Islet precursor cell (in vitro differentiated cells): ENCODE results near the gene VWA1.
"Not testable (repeated sequence)": the region's sequence is repeated elsewhere in the genome, so short reads cannot be mapped to it uniquely, and the experiment has no call there.

Experiments used
- DNase-seq: peaks from one replicate; pipeline ENCODE4 v3.0.0-alpha.2; 2018

The VWA1 gene

DNA sequence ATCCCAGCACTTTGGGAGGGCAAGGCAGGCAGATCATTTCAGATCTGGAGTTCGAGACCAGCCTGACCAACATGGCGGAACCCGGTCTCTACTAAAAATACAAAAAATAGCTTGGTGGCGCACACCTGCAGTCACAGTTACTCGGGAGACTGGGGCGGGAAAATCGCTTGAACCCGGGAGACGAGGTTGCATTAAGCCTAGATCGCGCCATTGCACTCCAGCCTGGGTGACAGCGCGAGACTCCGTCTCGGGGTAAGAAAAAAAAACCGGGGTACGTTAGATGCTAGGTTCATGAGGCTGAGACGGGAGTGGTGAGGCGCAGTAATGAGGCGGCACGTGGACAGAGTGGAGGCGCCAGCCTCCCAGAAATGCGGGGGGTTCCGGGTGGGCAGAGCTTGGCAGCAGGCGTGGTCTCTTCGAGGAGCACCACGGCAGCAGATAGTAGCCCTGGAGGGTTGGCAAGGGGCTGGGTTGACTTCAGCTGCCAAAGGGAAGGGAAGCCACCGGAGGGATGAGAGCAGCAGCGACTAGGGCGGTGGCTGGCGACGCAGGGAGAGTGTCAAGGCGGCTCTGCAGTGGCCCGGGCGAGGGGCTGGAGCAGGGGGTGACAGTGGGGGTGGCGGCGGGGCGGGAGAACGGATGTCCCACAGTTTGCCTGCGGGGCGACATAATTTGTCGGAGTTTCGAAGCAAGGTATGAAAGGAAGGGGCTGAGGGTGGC, 29.2 kb upstream of the VWA1 start:
- DNase-seq: no peak

- peak; percentile 96 for DNase-seq
Measured at GRCh38 chr1:1406821-1407635, 28.5 kb upstream of the VWA1 start, which contains the start of gene MRPL20. TSS of gene MRPL20 (minus strand) at chr1:1407293. CDS start at chr1:1407217, 76 bp downstream.

DNA sequence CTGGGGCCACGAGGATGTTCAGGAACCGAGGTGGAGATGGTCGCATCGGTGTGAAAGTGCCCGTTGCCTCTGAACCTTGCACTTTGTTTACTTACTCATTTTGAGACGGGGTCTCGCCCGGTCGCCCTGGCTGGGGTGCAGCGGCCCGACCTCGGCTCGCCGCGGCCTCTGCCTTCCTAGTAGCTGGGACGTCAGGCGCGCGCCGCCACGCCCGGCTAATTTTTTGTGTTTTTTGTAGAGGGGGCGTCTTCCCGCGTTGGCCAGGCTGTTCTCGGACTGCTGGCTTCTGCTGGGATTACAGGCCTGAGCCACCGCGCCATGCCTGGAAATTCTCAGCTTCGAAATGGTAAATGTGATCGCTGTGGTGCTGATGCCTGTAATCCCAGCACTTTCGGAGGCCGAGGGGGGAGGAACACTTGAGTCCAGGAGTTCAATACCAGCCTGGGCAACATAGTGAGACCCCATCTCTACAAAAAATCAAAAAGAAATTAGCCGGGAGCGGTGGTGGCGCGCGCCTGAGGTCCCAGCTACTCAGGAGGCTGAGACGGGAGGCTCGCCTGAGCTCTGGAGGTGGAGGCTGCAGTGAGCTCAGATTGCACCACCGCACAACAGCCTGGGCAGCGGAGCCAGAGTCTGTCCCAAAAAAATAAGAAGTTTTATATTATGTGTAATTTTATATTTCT, 27.7 kb upstream of the VWA1 start:
- DNase-seq: no peak

DNA sequence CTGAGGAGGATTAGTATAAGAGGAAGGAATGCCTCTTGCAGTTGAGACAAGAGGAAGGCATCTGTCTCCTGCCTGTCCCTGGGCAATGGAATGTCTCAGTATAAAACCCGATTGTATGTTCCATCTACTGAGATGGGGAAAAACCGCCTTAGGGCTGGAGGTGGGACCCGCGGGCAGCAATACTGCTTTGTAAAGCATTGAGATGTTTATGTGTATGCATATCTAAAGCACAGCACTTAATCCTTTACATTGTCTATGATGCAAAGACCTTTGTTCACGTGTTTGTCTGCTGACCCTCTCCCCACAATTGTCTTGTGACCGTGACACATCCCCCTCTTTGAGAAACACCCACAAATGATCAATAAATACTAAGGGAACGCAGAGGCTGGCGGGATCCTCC, 25.3 kb upstream of the VWA1 start:
- DNase-seq: not testable (repeated sequence)

DNA sequence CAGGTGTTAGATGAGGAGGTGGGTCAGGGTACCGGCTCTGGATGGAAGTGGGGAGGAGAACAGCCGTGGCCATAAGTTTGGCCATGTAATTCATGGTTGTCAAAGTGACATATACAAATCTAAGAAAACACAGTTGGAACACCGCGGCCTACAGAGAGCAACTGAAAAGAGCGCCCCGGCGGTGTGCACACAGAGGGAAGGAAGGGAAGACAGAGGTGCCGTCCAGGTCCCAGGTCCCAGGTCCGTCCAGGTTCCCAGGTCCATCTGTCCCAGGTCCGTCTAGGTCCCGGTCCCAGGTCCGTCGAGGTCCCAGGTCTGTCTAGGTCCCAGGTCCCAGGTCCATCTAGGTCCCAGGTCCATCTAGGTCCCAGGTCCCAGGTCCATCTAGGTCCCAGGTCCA, 23.9 kb upstream of the VWA1 start:
- no peak for DNase-seq

DNA sequence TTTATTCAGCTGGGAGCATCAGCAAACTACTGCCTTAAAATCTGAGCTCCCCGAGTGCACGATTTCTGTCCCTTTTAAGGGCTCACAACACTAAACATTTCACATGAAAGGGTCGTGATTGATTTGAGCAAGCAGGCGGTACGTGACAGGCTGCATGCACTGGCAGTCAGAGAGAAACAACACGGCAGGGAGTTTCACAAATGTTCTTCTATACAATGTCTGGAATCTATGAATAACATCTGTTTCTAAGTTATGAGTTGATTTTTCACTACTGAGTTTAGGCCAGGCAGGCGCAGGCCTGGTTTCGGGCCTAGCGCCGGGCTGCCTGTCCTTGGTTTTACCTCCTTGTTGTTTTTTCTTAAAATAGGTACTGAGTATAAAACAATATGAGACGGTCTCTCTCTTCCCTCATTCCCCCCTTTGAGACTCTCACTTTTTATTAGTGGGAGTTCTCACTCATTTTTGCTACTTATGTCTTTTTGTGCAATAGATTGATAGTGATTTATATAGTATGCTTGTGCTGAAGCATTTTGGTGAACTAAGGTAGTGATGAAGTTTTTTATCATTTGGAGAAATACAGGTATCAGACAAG, 23.1 kb upstream of the VWA1 start:
- not testable (repeated sequence) for DNase-seq

- no peak for DNase-seq
Measured at GRCh38 chr1:1415751-1416150, 19.7 kb upstream of the VWA1 start.

- peak; percentile 54 for DNase-seq
Measured at GRCh38 chr1:1417396-1417795, 18.1 kb upstream of the VWA1 start.

GRCh38 chr1:1417825-1418463, 17.5 kb upstream of the VWA1 start:
- DNase-seq: peak; percentile 50

- peak; percentile 65 for DNase-seq
Measured at GRCh38 chr1:1418464-1419362, 16.8 kb upstream of the VWA1 start.

DNA sequence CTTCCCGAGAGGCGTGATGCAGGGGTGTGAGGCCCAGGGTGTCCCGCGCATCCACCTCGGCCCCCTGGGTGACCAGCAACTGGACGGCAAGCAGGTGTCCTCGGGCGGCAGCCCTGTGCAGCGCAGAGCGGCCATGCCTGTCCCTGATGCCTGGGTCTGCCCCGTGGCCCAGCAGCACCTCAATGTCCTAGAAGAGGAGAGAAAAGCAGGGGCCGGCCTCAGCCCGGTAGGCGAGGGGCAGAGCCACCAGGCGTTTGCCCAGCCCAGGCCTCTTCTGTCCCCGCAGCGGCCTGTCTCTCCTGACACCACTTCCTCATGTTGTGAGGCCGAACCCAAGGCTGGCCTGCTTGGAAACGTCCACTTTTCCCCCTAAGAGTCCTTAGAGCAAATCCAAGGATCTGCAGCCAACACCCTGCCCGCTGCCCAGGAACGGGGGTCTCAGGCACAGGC, 16.1 kb upstream of the VWA1 start:
- peak; percentile 56 for DNase-seq

- peak; percentile 63 for DNase-seq
Measured at GRCh38 chr1:1419813-1420653, 15.5 kb upstream of the VWA1 start.

- DNase-seq: peak; percentile 53
Measured at GRCh38 chr1:1420654-1421141, 14.8 kb upstream of the VWA1 start.

GRCh38 chr1:1421147-1421906, 14.2 kb upstream of the VWA1 start, which contains the start of gene ANKRD65:
TSS of gene ANKRD65 (minus strand) at chr1:1421276. CDS start at chr1:1421005, 271 bp downstream.
- DNase-seq: peak; percentile 57

GRCh38 chr1:1421907-1422464, 13.5 kb upstream of the VWA1 start:
- DNase-seq: peak; percentile 55

DNA sequence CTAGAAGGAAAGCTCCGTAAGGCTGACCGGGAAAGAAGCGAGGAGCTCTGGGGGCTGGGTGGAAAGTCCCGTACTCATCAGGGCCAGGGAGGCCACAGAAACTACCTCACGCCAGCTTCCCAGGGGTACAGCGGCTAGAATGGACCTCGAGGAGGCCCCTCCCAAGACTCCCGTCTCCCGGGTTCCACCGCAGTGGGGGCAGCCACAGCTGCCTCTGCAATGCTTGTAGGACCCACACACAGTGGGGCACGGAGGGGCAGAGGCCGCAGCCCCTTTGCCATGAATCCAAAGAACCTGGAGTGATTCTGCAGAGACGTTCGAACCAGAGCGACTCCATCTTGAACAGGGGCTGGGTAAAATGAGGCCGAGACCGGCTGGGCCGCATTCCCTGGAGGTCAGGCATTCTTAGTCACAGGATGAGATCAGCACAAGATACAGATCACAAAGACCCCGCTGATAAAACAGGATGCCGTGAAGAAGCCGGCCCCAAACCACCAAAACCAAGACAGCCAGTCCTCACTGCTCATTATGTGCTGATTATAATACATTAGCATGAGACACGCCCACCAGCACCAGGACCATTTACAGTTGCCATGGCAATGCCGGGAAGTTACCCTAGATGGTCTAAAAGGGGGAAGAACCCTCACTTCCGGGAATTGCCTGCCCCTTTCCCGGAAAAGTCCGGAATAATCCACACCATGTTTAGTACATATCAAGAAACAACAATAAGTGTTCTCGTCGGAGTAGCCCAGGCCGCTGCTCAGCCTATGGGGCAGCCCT, 12.8 kb upstream of the VWA1 start:
- peak; percentile 96 for DNase-seq

DNA sequence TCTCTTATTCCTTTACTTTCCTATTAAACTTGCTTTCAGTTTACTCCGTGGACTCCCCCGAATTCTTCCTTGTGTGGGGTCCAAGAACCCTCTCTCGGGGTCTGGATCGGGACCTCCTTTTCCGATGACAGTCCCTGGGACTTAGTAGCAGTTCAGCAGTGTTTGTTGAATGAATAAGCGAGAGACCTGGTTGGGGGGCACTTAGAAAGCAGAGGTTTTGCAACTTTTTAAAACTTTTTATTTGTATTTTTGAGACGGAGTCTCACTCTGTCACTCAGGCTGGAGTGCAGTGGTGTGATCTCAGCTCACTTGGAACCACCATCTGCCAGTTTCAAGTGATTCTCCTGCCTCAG, 12.3 kb upstream of the VWA1 start:
- no peak for DNase-seq

- no peak for DNase-seq
Measured at GRCh38 chr1:1424707-1425106, 10.8 kb upstream of the VWA1 start.

- DNase-seq: no peak
Measured at GRCh38 chr1:1425426-1425752, 10.1 kb upstream of the VWA1 start.
